GM18873 (cell line): ENCODE results near the gene ZNF771.

ENCODE experiments used
- ATAC-seq: cut with Tn5 transposase; IDR thresholded peaks from one replicate; pipeline ENCODE4 v1.9.1; 2021; ENCODE audit warnings: mild to moderate bottlenecking, moderate library complexity, moderate number of reproducible peaks; ENCODE audit not compliant: unreplicated experiment, low FRiP score

ZNF771 gene

GRCh38 chr16:30407102-30407803 lies at the start of gene ZNF771:
Gene ZNF771 (plus strand): TSS chr16:30407606. CDS start chr16:30408054, 448 bp downstream.
- ATAC-seq: peak; percentile 64

DNA sequence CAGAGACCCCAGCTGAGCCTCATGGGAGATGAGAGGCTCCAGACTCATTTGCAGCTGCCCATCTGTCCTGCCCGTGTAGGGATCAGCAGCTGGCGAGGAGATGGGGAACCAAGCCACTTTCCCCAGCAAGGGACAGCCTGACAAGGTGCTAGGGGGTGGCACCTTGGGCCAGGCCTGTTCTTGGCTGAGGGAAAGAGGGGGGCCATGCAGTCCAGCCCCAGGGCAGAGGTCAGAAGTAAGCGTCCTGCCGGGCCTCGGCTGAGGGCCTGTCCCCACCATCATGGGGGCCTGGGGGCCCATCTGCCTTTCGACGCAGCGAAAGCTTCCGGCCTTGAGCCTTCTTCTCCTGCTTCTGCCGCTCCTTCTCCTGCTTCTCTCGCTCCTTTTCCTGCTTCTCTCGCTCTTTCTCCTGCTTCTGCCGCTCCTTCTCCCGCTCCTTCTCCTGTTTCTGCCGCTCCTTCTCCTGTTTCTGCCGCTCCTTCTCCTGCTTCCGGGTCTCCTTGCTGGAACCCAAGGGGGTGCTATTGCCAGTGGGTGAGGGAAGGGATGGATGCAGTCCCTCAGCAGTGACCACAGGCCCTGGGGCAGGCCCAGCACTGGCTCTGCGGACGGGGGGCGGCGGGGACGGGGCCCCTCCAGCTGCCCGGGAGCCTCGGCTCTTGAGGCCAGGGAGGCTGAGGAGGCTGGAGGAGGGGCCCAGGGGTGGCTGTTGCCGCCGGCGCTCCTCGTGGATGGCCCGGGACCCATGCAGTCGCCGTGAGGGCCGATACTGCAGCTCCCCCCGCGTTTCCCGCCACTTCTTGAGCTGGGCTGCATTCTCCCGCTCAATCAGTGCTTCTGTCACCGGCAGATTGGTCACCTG lies 49.5 kb upstream of the ZNF771 start:
- no peak for ATAC-seq

- no peak for ATAC-seq
Observed at GRCh38 chr16:30358577-30358936, 48.8 kb upstream of the ZNF771 start.

GRCh38 chr16:30358990-30359870 lies 48.2 kb upstream of the ZNF771 start:
- ATAC-seq: no peak

DNA sequence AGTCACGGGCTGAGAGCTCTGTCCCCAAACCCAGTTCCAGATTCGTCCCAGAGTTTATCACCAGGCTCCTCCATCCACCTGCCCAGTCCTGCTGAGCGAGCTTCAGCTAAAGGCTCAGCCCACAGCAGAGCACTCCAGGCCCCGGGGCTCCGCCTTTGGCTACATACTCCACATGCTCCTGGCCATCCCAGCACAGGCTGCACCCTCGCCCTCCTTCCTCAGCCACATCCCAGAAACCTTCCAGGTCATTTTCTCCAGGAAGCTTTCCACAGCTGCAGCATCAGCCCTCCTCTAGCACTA lies 47.6 kb upstream of the ZNF771 start:
- no peak for ATAC-seq

GRCh38 chr16:30361180-30361579 lies 46.2 kb upstream of the ZNF771 start:
- no peak for ATAC-seq

DNA sequence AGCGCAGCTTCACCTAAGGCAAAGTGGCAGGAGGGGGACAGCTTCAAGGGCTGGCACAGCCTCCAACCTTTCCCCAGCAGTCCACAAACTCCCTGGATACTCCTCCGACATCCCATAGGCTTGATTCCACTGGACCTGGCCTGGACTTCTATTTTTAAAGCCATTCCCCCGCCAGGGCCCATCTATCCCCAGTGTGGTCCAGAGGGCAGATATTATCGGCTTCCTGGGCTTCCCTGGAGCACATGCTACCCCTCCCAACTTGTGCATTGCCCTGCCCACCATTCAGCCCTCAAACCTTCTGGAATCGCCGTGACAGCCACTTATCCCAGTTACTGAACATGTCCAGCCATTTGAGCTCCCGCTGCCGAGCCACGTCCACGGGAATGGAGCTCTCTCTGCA lies 42.2 kb upstream of the ZNF771 start:
- no peak for ATAC-seq

DNA sequence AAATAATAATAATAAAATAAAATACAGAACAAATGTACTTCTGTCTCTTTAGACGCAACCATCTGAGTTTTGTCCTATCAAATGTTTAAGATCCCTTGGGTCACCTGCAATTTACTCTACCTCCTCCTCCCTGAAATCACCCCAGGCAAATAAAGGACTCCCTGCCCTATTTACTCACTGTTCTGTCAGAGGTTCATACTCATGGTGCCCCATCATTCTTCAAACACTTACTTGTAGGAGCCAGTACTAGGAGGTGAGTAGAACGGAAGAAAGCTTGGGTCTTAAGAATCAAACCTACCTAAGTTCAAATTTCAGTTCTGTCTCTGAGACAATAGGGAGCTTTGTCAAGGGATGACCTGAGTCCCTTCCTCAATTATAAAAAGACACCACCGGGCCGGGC lies 40.9 kb upstream of the ZNF771 start:
- no peak for ATAC-seq

- ATAC-seq: no peak
Observed at GRCh38 chr16:30367349-30368009, 39.9 kb upstream of the ZNF771 start.

- no peak for ATAC-seq
Observed at GRCh38 chr16:30368122-30368791, 39.1 kb upstream of the ZNF771 start.

DNA sequence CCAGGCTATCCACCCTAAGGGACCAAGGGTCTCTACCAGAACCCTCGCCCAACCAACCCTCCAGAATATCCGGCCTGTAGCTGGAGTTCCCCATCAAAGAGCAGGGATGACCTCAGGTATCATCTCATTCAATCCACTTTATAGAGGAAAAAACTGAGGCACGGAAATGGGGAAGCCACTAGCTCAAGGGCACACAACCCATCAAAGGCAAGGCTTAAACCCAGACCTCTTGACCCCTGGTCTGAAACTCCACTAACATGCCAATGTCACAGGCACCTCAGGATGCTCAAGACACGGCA lies 38.7 kb upstream of the ZNF771 start:
- ATAC-seq: no peak

DNA sequence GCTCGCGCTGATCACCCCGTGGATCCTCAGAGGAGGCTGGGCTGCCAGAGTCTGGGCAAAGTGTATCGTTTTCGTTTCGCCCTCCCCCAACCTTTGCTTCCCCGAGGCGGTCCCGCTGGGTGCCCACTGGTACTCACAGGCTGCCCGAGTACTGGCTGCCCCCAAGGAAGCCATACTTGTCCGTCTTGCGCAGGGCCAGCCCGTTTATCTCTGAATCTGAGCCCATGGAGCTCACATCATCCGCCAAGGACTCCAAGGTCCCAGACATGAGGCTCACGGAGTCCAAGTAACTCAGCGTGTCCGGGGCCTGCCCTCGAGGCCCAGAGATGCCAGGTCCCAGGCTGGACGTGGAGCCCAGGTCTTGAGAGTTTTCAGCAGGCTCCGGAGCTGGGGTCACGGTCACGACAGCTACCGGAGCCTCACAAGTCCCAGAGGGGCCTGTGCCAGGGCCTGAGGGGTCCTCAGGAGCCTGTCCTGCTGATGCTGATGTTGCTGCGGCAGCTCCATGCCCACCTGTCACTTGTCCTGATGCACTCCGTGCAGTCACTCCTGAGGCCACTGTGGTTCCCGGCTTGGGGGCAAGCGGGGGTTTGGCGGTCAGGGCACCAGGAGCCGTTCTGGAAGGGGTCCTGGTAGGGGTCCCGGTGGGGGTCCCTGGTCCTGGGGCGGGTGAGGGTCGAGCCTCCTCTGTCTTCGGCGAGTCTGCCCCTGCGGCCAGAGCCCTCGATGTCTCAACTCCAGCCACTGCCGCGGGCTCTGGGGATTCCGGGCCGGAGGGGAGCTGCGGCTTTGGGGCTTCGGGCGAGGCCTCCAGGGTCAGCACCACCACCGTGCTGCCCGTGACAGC lies 38.1 kb upstream of the ZNF771 start:
- ATAC-seq: no peak

DNA sequence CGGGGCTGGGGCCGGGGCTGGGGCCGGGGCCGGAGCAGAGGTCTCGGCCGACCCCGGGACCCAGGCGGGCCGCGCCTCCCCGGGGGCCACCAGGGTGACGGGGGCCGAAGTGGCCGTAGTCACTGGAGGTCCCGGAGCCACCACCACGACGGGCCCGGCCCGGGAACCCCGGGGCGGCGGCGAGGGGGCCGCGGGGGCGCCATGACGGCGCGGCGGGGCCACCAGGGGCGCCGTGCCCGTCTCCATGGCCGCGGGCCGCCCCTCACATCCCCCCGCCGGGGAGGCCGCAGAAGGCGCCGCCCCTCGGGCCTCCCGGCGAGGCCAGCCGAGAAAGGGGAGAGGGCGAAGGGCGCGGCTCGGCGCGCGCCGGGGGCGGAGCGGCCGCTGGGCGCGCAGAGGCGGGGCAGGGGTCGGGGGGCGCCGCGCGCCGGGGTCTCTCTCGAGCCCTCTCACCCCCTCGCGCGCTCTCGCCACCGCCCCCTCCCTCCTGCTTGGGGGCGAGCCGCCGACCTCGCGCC lies 37.4 kb upstream of the ZNF771 start:
- ATAC-seq: no peak

DNA sequence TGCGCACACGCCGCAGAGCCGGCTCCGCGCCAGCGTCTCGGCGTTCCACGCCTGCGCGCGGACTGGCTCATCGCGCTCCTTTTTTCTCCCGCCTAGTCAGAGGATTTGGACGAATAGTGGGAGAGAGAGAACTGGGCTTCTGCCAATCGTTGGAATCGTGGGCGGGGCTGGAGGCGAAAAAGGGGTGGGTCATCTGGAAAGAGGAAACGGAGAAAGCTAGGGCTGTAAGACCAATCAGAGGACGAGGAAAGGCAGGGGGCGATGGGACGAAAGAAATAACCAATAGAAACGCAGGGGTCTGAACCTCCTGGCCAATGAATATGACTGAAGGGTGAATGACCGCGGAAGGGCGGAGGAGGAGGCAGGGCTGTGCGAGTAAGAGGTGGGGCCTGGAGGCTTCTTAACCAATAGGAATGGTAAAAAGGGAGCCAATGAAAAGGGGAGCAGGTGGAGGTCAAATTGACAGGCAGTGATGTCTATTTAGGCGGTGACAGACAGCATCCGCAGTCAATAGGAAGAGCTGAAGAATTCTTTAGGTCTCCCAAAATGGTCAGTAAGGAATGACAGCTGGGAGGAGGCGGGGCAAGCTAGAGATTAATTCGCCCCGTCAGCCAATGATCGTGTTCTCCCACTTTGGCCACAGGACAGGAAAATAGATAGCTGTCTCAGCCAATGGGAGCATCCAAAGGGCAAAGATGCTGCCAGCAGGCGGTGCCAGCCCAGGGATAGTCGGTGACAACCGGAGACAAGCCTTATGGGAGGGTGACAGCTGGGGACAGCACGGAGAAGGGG lies 36.8 kb upstream of the ZNF771 start, which contains the start of gene TBC1D10B:
Gene TBC1D10B, minus strand, starts transcription at position 39 of the 792 bp plus-strand sequence. CDS start 311 bp downstream, outside the sequence.
- ATAC-seq: peak; percentile 80

DNA sequence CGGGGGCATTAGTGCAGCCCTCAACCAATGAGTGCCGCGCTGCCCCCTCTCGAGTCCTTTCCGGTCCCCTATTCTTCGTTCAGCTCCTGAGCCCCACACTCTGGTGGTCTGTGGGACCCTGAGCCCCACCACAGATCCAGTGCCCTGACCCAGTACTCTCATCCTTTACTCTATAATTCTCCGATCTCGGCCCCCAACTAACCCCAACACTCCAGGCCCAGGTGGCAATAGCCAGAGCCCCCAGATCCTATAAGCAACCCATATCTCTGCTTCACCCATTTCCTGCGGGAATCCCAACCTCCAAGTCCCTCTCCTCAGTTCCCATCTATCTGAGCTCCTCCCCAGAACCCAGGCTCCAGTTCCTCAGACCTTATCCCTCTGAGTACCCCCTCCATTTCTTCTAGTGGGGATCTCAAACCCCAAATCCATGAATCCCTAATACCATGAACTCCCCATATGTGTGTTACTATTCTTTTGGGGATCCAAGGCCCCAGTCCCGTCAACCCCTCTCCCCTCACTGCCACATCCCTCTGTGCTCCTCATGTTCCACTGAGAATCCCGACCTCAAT lies 36.1 kb upstream of the ZNF771 start:
- no peak for ATAC-seq

- ATAC-seq: no peak
Observed at GRCh38 chr16:30372038-30372712, 35.2 kb upstream of the ZNF771 start.

- no peak for ATAC-seq
Observed at GRCh38 chr16:30372725-30373124, 34.7 kb upstream of the ZNF771 start.
